ENCODE measurements around the gene SPRED2.

SPRED2 gene

DNA sequence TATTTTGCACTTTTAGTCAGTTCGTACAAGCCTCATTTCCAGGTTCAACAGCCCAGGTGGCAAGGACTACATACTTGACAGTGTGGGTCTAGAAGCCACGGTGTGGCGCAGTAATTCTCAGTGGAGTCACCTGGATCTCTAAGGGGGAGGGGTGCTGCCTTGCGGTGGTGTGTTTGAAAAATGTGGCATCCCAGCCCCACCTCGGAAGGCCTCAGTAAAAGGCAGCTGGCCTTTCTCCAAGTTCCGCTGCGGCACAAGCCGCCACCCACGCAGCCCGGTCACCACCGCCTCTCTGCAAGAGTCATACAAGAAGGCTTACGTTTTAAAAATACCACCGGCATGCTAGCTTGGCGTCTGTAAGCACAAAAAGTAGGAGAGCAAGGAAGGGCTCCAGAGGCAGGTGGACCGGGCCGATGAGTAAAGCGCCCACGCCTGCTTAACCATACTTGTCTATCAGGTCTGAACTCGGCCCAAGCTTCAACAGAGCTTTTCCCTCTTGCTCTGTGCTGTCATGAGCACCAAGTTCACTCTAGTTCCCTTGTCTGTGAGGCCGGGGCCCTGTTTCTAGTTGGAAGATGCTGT, 49.5 kb downstream of the SPRED2 start:
- Histone ChIP-seq H3K36me3 (replicated peaks in 1 of 2; ENCODE audit: control insufficient read depth in 2 of 2, insufficient read depth in 2 of 2, low read length in 2 of 2) (peaks cover 0 to 24% of the 10 kb centered on the region in 2 donors), H4K8ac (ENCODE audit: low read depth, low read length) (no peak overlapping the region), H2AK5ac (ENCODE audit: low read depth, low read length) (no peak overlapping the region), H3K4me2 (ENCODE audit: insufficient read depth, low read length, poor library complexity, severe bottlenecking) (no peak overlapping the region), H3K23ac (ENCODE audit: low read depth, low read length, poor library complexity) (peak overlapping the region; percentile 13), H2BK15ac (ENCODE audit: low read length) (no peak overlapping the region), H4K91ac (ENCODE audit: low read depth, low read length, poor library complexity) (no peak overlapping the region), H2BK12ac (ENCODE audit: low read length) (no peak overlapping the region), H3K79me1 (ENCODE audit: low read depth, low read length) (peaks cover 7% of the 10 kb centered on the region), H3K27me3 (ENCODE audit: control insufficient read depth in 3 of 3, insufficient read depth in 3 of 3, low read depth in 1 of 3, low read length in 3 of 3) (no peaks in the 10 kb centered on the region), H3K9me3 (replicated peaks in 1 of 2; ENCODE audit: control insufficient read depth in 2 of 2, insufficient read depth in 1 of 2, low read depth in 1 of 2, low read length in 2 of 2) (no peaks in the 10 kb centered on the region), H3K14ac (ENCODE audit: low read length) (no peak overlapping the region), H2BK120ac (ENCODE audit: low read depth, low read length) (no peak overlapping the region), H3K4me3 (ENCODE audit: low read length in 2 of 2) (no peak overlapping the region), H2AFZ (ENCODE audit: low read length) (no peak overlapping the region), H3K9ac (ENCODE audit: low read depth, low read length, poor library complexity) (no peak overlapping the region), H3K27ac (replicated peaks; ENCODE audit: low read length) (no peak overlapping the region), H3K18ac (ENCODE audit: low read length) (no peak overlapping the region), H3K4ac (ENCODE audit: low read length) (no peak overlapping the region), H2BK5ac (ENCODE audit: low read length) (no peak overlapping the region), H3K4me1 (ENCODE audit: control insufficient read depth in 2 of 2, insufficient read depth in 1 of 2, low read depth in 1 of 2, low read length in 2 of 2) (peaks cover 2 to 11% of the 10 kb centered on the region in 2 donors)
- no CpG with 5 or more reads among the region's 20 CpGs for WGBS, 2 donors (ENCODE audit: extremely low coverage in 2 of 2, insufficient read length in 2 of 2, insufficient replicate concordance in 1 of 2)
- DNase-seq (ENCODE audit: low spot score): no peak

DNA sequence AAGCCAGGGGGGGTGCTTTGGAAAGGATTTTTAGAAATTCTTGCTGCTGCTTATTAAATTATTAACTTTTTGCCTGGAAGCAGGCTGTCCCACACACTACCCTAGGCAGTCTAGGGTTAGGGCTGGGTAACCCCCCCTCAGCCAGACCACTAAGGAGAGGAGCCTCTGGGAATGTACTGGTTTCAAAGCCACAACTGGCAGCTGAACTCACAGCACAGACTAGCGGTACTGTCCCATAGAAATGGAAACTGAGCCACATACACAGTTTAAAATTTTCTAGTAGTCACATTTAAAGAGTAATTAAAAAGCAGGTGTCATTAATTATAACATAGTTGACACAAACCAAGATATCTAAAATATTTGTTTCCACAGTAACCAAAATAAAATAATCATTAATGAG, 50.1 kb downstream of the SPRED2 start:
- Histone ChIP-seq H3K27ac (replicated peaks; ENCODE audit: low read length) (no peak overlapping the region), H4K91ac (ENCODE audit: low read depth, low read length, poor library complexity) (no peak overlapping the region)
- WGBS, 2 donors (ENCODE audit: extremely low coverage in 2 of 2, insufficient read length in 2 of 2, insufficient replicate concordance in 1 of 2): no CpG with 5 or more reads among the region's 1 CpG

DNA sequence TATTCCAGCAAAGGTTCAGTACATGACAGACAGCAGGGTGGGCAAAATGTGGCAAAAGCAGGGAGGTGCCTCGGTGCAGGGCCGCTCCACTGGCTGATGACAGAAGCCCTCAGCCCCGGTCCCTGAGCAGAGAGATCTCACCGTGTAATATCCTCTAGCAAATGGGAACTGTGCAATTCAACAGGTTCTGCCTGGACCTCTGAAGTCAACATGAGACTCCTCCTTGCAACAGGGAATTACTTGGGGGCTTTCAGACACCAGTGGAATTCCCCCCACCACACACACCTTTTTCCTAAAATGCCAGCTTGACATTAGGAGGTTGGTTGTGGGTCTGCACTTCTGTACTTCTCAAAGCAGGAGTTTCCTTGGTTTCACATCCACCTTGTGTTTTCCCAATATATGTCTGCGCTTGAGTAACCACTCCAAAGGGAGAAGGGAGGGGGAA, 50.8 kb downstream of the SPRED2 start:
- no peak overlapping the region for H3K23ac ChIP-seq (ENCODE audit: low read depth, low read length, poor library complexity)
- no peak overlapping the region for H2AFZ ChIP-seq (ENCODE audit: low read length)
- no peaks in the 10 kb centered on the region for H3K27me3 ChIP-seq (ENCODE audit: control insufficient read depth in 3 of 3, insufficient read depth in 3 of 3, low read depth in 1 of 3, low read length in 3 of 3)
- no peak overlapping the region for H3K27ac ChIP-seq (replicated peaks; ENCODE audit: low read length)
- H3K18ac ChIP-seq (ENCODE audit: low read length): no peak overlapping the region
- no peak overlapping the region for H2BK12ac ChIP-seq (ENCODE audit: low read length)
- no peak overlapping the region for H4K8ac ChIP-seq (ENCODE audit: low read depth, low read length)
- H3K9me3 ChIP-seq (replicated peaks in 1 of 2; ENCODE audit: control insufficient read depth in 2 of 2, insufficient read depth in 1 of 2, low read depth in 1 of 2, low read length in 2 of 2): no peaks in the 10 kb centered on the region
- H3K9ac ChIP-seq (ENCODE audit: low read depth, low read length, poor library complexity): no peak overlapping the region
- H3K4ac ChIP-seq (ENCODE audit: low read length): no peak overlapping the region
- no peak overlapping the region for H3K14ac ChIP-seq (ENCODE audit: low read length)
- peaks cover 7% of the 10 kb centered on the region for H3K79me1 ChIP-seq (ENCODE audit: low read depth, low read length)
- no peak overlapping the region for H4K91ac ChIP-seq (ENCODE audit: low read depth, low read length, poor library complexity)
- H2AK5ac ChIP-seq (ENCODE audit: low read depth, low read length): no peak overlapping the region
- H3K4me2 ChIP-seq (ENCODE audit: insufficient read depth, low read length, poor library complexity, severe bottlenecking): no peak overlapping the region
- H3K36me3 ChIP-seq (replicated peaks in 1 of 2; ENCODE audit: control insufficient read depth in 2 of 2, insufficient read depth in 2 of 2, low read length in 2 of 2): peaks cover 3 to 24% of the 10 kb centered on the region in 2 donors
- DNase-seq (ENCODE audit: low spot score): no peak
- H2BK15ac ChIP-seq (ENCODE audit: low read length): no peak overlapping the region
- H2BK120ac ChIP-seq (ENCODE audit: low read depth, low read length): no peak overlapping the region
- no peak overlapping the region for H3K4me3 ChIP-seq (ENCODE audit: low read length in 2 of 2)
- H3K4me1 ChIP-seq (ENCODE audit: control insufficient read depth in 2 of 2, insufficient read depth in 1 of 2, low read depth in 1 of 2, low read length in 2 of 2): peaks cover 3 to 15% of the 10 kb centered on the region in 2 donors
- H2BK5ac ChIP-seq (ENCODE audit: low read length): no peak overlapping the region
- no CpG with 5 or more reads among the region's 5 CpGs for WGBS, 2 donors (ENCODE audit: extremely low coverage in 2 of 2, insufficient read length in 2 of 2, insufficient replicate concordance in 1 of 2)

More for the DNA sequence above, 50.1 kb downstream of the SPRED2 start:
- Histone ChIP-seq H3K27me3 (ENCODE audit: control insufficient read depth in 3 of 3, insufficient read depth in 3 of 3, low read depth in 1 of 3, low read length in 3 of 3) (no peaks in the 10 kb centered on the region), H3K9ac (ENCODE audit: low read depth, low read length, poor library complexity) (no peak overlapping the region), H3K4me1 (ENCODE audit: control insufficient read depth in 2 of 2, insufficient read depth in 1 of 2, low read depth in 1 of 2, low read length in 2 of 2) (peaks cover 3 to 17% of the 10 kb centered on the region in 2 donors), H2BK5ac (ENCODE audit: low read length) (no peak overlapping the region), H2BK120ac (ENCODE audit: low read depth, low read length) (no peak overlapping the region), H3K4ac (ENCODE audit: low read length) (no peak overlapping the region), H4K8ac (ENCODE audit: low read depth, low read length) (no peak overlapping the region), H3K4me2 (ENCODE audit: insufficient read depth, low read length, poor library complexity, severe bottlenecking) (no peak overlapping the region), H3K18ac (ENCODE audit: low read length) (no peak overlapping the region), H3K79me1 (ENCODE audit: low read depth, low read length) (peaks cover 7% of the 10 kb centered on the region), H2AFZ (ENCODE audit: low read length) (no peak overlapping the region), H2BK12ac (ENCODE audit: low read length) (no peak overlapping the region), H2BK15ac (ENCODE audit: low read length) (no peak overlapping the region), H3K9me3 (replicated peaks in 1 of 2; ENCODE audit: control insufficient read depth in 2 of 2, insufficient read depth in 1 of 2, low read depth in 1 of 2, low read length in 2 of 2) (no peaks in the 10 kb centered on the region), H3K23ac (ENCODE audit: low read depth, low read length, poor library complexity) (no peak overlapping the region), H3K36me3 (replicated peaks in 1 of 2; ENCODE audit: control insufficient read depth in 2 of 2, insufficient read depth in 2 of 2, low read length in 2 of 2) (peaks cover 2 to 24% of the 10 kb centered on the region in 2 donors), H3K14ac (ENCODE audit: low read length) (no peak overlapping the region), H3K4me3 (ENCODE audit: low read length in 2 of 2) (no peak overlapping the region), H2AK5ac (ENCODE audit: low read depth, low read length) (no peak overlapping the region)
- DNase-seq (ENCODE audit: low spot score): no peak

DNA sequence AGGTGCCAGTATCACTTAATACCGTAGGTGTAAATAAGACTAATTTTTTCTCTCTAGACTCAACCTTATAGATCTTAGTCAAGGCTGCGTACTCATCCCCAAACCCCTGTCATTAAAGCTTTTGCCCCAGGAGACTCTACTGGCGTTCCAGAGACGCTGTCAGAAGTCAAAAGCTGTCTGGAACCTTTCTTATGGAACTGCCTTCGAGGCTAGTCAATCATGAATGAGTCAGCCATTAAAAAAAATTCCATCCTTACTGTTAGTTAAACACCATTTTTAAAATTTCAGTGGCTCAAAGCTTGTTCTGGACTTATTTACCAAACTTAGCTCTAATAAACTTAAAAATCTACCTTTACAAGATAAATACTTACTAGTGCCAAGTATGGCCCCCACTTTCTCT, 52.1 kb downstream of the SPRED2 start:
- Histone ChIP-seq H3K4me3 (ENCODE audit: low read length in 2 of 2) (no peak overlapping the region), H3K18ac (ENCODE audit: low read length) (no peak overlapping the region), H2BK120ac (ENCODE audit: low read depth, low read length) (no peak overlapping the region), H3K14ac (ENCODE audit: low read length) (no peak overlapping the region), H3K4me2 (ENCODE audit: insufficient read depth, low read length, poor library complexity, severe bottlenecking) (no peak overlapping the region), H2BK15ac (ENCODE audit: low read length) (no peak overlapping the region), H2BK12ac (ENCODE audit: low read length) (no peak overlapping the region), H3K9me3 (replicated peaks in 1 of 2; ENCODE audit: control insufficient read depth in 2 of 2, insufficient read depth in 1 of 2, low read depth in 1 of 2, low read length in 2 of 2) (no peaks in the 10 kb centered on the region), H3K4me1 (ENCODE audit: control insufficient read depth in 2 of 2, insufficient read depth in 1 of 2, low read depth in 1 of 2, low read length in 2 of 2) (peaks cover 3 to 16% of the 10 kb centered on the region in 2 donors), H2AFZ (ENCODE audit: low read length) (no peak overlapping the region), H3K4ac (ENCODE audit: low read length) (no peak overlapping the region), H3K23ac (ENCODE audit: low read depth, low read length, poor library complexity) (no peak overlapping the region), H2BK5ac (ENCODE audit: low read length) (no peak overlapping the region), H3K36me3 (replicated peaks in 1 of 2; ENCODE audit: control insufficient read depth in 2 of 2, insufficient read depth in 2 of 2, low read length in 2 of 2) (peaks cover 3 to 26% of the 10 kb centered on the region in 2 donors), H3K27ac (replicated peaks; ENCODE audit: low read length) (no peak overlapping the region), H3K79me1 (ENCODE audit: low read depth, low read length) (peaks cover 7% of the 10 kb centered on the region), H3K27me3 (ENCODE audit: control insufficient read depth in 3 of 3, insufficient read depth in 3 of 3, low read depth in 1 of 3, low read length in 3 of 3) (no peaks in the 10 kb centered on the region), H4K91ac (ENCODE audit: low read depth, low read length, poor library complexity) (no peak overlapping the region), H2AK5ac (ENCODE audit: low read depth, low read length) (no peak overlapping the region), H3K9ac (ENCODE audit: low read depth, low read length, poor library complexity) (no peak overlapping the region), H4K8ac (ENCODE audit: low read depth, low read length) (no peak overlapping the region)
- no peak for DNase-seq (ENCODE audit: low spot score)
- WGBS, 2 donors (ENCODE audit: extremely low coverage in 2 of 2, insufficient read length in 2 of 2, insufficient replicate concordance in 1 of 2): no CpG with 5 or more reads among the region's 5 CpGs

Data from neuronal stem cell (in vitro differentiated cells).